HG03097 (cell line): ENCODE results near the gene IFI44L.
A peak's percentile ranks its signal among the peaks of the same experiment; 100 is the strongest.

Experiments used
- ATAC-seq: cut with Tn5 transposase; IDR thresholded peaks from one replicate; pipeline ENCODE4 v1.9.1; 2021; ENCODE audit not compliant: unreplicated experiment, low FRiP score

The IFI44L gene

DNA sequence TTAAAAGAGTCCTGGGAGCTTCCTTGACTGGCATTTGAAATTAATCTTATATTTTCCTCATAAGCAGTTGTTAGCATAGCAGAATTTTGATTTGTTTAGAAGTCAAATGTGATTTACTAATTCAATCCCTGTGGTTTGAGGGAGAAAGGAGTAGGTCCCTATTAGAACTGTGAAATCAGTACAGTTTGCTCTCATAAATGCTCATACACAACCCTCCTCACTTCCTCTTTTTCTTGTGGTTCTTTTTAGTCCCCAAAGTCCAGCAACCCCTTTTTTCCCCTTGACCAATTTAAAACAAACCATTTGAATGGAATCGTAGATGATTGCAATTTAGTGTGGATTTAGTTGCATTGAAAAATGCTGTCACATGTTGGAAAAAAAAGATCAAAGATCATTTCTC is 20.2 kb downstream of the IFI44L start:
- ATAC-seq, result no peak

DNA sequence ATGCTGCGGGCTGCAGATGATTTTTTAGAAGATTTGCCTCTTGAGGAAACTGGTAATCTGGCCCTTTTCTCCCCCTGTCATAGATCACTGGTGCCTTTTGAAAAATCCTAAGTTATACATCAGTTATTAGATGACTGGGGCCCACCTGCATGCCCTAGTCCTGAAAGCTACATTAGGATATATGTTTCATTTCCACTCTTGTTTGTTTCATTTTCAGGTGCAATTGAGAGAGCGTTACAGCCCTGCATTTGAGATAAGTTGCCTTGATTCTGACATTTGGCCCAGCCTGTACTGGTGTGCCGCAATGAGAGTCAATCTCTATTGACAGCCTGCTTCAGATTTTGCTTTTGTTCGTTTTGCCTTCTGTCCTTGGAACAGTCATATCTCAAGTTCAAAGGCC is 21.3 kb downstream of the IFI44L start:
- no peak for ATAC-seq

DNA sequence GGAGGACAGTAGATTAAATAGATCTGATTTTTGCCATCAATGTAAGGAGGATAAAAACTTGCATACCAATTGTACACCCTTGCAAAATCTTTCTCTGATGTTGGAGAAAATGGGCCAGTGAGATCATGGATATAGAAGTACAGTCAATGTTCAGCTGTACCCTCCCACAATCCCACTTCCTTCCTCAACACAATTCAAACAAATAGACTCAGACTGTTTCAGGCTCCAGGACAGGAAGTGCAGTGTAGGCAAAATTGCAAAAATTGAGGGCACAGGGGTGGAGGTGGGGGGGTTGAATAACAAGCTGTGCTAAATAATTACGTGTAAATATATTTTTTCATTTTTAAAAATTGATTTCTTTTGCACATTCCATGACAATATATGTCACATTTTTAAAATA is 25.5 kb downstream of the IFI44L start:
- ATAC-seq, result no peak

DNA sequence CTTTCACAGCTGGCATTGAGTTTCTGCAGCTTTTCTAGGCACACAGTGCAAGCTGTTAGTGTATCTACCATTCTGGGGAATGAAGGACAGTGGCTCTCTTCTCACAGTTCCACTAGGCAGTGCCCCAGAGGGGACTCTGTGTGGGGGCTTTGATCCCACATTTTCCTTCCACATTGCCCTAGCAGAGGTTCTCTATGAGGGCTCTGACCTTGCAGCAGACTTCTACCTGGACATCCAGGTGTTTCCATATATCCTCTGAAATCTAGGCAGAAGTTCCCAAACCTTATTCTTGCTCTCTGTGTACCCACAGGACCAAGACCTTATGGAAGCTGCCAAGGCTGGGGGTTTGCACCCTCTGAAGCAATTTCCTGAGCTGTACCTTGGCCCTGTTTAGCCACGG is 27.0 kb downstream of the IFI44L start:
- no peak for ATAC-seq

DNA sequence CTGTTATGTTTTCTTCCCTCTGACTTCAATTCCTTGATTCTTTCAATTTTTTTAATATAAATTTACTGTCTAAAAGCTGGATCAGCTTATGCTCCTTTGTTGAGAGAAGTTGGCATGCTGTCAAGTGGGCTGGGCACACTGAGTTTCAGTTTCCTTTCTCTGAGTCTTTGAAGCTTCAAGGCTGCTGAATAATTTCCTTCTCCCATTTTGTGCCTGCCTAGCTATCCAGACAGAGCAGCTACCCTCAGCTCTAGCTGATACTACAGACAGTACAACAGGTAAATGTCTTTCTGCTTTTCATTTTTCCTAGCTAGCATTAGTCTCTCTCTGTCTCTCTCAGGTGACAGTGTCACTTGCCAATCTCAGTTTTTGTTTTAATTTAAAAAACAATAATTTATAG is 29.4 kb downstream of the IFI44L start, which contains the start of gene IFI44:
Gene IFI44 (plus strand): TSS at position 204 of the 400 bp plus-strand sequence. CDS start 365 bp downstream, outside the sequence.
- ATAC-seq, result peak; percentile 92

DNA sequence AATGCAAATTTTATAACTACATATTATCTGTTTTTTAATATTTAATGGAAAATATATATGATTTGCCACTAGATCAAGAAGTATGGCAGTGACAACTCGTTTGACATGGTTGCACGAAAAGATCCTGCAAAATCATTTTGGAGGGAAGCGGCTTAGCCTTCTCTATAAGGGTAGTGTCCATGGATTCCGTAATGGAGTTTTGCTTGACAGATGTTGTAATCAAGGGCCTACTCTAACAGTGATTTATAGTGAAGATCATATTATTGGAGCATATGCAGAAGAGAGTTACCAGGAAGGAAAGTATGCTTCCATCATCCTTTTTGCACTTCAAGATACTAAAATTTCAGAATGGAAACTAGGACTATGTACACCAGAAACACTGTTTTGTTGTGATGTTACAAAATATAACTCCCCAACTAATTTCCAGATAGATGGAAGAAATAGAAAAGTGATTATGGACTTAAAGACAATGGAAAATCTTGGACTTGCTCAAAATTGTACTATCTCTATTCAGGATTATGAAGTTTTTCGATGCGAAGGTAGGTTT is 29.9 kb downstream of the IFI44L start:
- no peak for ATAC-seq

DNA sequence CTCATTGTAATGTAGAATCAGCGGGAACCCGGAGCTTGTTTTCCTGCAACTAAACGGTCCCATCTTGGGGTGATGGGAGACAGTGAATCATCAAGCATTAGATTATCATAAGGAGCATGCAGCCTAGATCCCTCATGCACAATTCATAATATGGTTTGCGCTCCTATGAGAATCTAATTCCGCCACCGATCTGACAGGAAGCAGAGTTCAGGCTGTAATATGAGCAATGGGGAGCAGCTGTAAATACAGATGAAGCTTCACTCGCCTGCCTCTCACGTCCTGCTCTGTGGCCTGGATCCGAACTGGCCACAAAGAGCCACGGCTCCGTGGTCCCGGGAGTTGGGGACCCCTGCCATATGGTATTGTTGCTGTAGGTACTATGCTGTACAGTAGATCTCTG is 31.0 kb downstream of the IFI44L start:
- ATAC-seq, result peak; percentile 40

DNA sequence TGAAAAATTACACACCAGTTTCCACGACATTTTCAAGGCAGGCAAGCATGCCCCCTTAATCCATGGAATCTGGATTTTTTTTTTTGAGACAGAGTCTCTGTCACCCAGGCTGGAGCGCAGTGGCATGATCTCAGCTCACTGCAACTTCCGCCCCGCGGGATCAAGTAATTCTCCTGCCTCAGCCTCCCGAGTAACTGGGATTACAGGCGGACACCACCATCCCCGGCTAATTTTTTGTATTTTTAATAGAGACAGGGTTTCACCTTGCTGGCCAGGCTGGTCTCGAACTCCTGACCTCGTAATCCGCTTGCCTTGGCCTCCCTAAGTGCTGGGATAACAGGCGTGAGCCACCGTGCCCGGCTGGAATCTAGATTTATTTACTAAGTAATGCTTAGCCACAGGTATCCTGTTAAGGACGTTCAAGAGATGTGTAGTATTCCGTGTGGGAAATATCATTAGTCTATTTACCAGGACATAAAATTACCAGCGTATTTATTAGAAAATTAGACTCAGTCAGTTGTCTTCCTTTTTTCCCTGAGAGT is 31.8 kb downstream of the IFI44L start:
- no peak for ATAC-seq

DNA sequence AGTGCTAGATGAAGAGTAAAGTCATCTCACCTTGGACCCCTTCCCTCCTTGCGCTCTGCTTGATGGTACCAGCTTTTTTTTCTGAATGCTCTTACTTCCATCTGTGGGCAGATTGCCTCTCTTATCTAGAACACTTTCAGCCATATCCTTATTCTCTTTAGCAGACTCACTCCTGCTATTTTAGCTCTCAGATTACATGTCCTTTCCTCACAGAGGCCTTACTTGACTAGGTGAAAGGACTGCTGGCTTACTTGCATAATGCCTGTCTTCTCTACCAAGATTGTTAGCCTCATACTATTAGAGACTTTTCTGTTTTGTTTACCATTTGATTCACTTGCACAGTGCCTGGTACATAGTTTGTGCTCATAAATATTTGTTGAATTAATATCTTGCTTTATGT is 38.7 kb downstream of the IFI44L start:
- no peak for ATAC-seq

DNA sequence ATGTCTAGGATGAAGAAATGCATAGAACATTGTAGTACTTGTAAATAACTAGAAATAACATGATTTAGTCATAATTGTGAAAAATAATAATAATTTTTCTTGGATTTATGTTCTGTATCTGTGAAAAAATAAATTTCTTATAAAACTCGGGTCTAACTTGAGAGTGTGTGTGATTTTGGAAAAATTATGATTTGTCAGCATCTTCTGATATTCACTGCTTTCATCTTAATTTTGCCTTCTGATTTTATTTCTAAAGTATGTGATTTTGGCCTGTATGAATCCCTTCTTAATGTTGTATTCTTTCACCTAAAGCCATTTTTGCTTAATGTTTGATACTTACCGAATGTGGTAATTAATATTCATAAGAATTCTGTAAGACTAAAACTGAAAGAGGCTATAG is 43.7 kb downstream of the IFI44L start:
- ATAC-seq, result no peak

DNA sequence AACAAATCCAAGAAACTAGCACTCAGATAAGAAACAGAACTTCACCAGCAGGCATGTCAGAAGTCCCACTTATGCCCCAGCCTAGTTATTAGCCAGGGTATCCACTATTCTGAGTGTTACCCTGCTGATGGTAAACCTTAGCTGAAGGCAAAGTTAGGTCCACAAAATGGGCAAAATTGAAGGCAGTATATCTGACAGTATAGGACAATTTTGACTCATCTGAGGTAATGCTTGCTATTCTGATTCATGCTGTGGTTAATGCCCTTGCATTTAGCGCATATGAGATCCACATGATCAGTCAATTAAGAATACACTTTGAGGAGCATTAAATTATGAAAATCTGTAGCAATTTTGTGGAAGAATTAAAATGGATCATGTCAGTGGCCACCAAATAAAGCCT is 44.5 kb downstream of the IFI44L start:
- no peak for ATAC-seq

DNA sequence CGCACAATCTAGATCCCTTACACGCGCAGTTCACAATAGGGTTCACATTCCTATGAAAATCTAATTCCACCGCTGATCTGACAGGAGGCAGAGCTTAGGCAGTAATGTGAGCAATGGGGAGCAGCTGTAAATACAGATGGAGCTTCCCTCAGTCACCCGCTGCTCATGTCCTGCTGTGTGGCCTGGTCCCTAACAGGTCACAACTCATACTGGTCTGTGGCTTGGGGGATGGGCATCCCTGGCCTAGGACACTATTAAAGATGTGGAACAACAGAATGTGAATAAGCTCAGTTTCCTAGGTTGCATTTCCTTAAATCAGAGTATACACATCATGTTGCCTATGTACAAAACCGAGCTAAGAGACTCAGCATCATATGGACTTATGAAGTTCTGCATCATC is 45.6 kb downstream of the IFI44L start:
- ATAC-seq, result no peak

DNA sequence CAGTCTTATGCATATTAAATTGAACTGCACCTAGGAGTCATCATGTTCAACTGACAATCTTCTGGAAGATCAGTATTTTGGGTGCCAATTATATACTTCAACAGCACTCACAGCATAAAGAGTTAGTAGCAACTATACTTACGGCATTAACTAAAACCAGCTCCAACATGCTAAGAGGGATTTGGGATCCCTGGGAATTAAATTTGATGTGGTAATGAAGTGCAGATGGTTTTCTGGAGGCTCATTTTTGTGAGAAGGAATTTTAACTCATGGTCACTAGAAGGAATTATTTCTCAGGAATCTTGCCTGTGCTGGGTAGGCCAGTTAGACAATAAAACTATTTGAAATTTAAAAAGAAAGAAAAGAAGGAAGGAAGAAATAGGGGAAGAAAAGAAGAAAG is 47.7 kb downstream of the IFI44L start:
- ATAC-seq, result no peak

DNA sequence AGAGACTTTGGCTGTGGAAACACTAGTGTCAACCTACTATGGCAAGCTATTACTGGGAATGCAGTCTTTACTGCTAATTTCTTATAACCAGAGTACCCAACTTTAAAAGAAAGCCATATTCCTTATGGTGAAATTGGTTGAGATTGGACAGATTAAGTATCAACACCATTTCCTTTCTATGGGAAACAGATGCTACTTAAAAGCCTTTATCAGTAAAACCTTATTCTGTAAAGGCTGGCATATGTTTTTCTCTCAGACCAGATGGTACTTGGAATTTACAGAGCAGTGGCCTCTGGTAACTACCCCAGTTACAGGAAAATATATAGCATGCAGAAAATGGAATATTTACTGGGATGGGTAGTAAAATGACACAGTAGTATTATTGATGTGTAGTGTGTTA is 48.2 kb downstream of the IFI44L start:
- ATAC-seq, result no peak

DNA sequence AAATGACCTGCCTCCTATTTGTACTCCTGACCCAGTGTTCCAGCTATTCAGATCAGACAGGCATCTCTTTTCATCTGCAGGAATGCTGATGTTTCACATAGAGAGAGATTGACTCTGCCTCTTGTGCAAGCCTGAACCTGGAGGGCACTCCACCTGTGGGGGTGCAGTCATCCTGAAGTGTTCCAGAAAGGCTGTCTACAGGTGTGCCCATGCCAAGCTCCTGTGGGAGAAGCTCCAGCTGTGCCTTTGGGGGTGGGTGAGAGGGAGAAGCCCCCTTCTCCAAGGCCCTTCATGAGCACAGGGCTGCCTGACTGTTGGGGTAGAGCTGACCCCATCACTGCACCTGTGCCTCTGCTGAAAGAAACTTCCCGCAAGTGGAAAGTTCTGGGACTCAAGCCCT is 52.2 kb downstream of the IFI44L start:
- no peak for ATAC-seq

DNA sequence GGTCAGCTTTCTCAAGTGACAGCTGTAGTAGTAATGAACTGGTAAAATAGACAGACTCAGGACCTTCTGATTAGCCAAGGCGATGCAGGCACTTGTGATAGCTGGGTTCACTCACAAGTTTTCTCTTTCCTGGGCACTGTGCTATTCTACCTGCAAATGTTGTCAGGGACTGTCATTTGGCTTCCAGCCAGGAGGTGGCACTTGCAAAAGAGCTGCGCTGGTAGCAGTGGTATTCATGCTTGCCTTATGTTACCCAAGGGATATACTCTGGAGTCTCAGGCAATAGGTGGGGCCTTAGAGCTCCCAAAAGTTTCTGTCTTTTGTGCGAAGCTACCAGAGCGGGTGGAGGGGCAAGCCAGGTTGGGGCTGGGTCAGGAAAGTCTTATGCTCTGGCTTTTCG is 52.9 kb downstream of the IFI44L start:
- no peak for ATAC-seq

DNA sequence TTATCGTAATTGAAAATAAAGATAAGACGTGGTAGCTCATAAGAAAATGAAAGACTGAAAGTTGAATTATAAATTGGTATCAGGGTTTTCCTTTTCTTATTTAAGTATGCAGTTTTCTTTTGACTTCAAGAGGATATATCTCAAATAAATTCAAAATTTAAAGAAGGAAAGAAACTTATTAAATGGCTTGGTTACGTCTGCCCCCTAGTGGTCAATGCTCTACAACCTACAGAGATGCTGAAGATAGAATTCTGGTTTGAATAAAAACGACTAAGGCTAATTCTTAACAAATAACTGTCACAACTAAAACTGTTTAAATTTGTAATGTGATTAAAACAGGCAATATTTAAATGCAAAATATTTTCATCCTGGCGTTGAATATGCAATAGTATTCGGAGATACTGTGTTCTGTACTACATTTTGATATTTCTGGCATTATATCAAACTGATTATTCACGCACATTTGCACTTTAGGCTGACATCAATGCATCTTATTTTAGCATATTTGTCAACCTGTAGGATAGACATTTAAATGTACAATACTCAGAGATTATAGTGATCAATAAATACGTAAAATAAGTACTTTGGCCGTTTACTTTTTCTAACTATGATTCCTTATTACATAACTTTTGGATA is 56.2 kb downstream of the IFI44L start:
- ATAC-seq, result no peak

DNA sequence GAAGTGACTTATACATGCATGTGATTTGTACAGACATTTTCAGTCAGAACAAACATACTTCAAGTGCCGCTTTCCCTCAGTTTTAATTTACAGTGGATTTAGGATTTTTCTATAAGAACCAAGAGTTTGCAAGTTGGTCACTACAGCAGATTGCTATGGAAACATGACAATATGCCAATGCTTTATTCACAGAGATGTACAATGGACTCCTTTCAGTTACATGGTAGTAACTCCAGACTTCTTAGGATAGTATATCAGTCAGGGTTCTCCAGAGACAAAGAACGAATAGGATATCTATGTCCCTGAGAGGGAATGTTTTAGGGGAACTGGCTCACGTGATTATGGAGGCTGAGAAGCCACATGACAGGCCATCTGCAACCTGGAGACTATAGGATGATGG is 56.7 kb downstream of the IFI44L start:
- ATAC-seq, result no peak

DNA sequence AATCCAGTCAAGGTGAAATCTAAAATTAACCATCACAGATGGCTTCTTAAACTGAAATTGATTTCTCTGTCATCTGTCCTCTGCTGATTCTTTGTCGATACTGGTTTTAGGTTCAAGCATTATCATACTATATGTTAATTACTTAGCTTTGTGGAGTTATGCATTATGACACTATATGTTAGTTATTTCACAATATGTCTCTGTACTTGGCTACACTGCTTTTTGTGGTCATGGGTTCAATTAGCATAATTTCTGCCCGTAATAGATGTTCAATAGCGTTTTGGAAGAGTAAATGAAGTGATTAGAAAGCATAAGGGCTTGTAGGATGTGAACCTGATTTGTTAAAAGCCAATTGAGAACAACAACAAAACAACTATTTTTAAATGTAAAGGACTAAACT is 57.5 kb downstream of the IFI44L start:
- ATAC-seq, result no peak

DNA sequence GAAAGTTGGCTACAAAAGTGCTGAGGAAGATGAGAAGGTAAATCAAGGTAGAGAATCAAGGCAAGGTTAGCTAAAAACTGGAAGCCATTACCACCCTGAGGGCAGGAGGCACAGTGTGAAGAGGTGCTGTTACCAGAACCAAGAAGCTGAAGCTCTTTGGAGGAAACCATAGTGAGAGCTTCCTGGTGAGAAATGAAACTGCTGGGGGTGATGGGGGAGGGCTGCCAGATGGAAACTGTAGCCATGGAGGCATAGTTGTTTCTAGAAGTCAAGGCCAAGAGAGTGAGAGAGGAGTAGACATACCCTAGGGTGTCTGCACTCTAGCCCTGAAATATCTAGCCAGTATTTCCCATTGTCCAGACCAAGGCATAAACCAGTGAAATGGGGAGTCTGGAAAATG is 58.1 kb downstream of the IFI44L start:
- peak; percentile 85 for ATAC-seq

DNA sequence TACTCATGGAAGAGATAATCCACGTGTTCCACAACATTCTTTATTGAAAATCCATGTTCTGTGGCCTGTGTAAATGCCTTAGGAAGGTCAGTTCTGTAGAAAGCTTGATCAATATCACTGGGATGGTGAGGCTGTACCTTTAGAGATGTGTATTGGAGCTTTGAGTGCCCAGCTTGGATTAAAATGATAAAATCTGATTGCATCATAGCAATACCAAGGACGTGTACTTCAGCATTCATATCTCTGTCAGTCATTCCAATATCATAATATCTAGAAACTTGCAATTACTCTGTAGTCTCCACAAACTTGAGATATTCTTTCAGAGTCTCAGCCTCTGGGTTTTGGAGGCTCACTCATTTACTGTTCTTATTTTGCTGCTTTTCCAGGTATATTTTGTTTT is 61.0 kb downstream of the IFI44L start:
- no peak for ATAC-seq

DNA sequence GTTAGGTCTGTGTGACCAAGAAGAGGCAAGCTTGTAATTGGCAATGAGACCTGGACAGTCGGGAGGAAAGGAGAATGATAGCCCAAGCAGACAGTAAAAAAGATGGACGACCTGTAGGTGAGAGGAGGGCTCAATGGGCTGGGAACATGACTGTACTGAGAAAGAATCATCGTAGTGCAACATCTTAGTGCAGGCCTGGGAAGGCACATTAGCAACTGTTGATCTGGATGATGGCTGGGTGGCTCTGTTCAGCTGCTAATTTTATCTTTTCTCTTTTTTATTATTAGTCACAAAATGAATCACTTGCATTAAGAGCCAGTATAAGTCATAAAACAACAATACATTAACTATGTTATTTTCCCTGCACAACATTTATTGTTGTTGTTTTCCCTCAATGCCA is 62.2 kb downstream of the IFI44L start:
- no peak for ATAC-seq

DNA sequence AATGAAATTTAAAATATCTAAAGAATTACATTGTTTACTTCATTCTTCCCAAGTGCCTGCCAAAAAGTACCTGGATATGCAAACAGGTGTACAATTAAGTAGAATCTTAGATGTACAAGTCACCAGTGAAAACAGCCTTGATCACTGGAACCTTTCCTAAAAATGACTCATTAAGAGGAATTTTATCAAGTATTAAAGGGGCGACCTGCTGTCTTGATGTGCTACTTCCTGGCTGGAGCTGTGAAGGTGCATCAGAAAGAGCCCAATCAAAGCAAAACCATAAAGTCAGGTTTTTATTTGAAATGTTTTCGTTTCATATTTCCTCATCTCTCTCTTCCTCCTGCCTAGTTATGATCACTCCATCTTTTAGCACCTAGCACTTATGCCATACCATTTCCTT is 62.8 kb downstream of the IFI44L start:
- ATAC-seq, result no peak
